Measurements from ENCODE around the gene S100P. TPM values are rescaled to one million over a fixed set of nuclear protein-coding genes. Genes with fewer than 3 reads are reported as not detected.

S100P gene
- total RNA-seq, 1 experiment from 2014 or later: 480 TPM

DNA sequence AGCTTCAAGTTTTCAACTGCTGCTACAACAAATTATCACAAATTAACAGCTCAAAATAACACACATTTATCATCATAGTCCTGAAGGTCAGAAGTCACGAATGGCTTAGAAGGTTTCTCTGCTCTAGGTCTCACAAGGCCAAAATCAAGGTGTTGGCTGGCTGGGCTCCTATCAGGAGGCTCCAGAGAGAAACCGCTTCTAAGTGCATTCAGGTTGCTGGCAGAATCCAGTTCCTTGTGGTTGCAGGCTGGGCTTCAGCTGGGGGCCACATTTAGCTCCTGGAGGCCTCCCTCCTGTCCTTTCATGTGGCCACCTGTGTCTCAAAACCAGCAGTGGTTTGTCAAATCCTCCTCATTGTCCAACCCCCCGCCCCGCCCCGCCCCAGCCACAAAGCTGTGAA is 37.8 kb upstream of the S100P start:
- Histone ChIP-seq H4K20me1 (ENCODE audit: insufficient read depth) (no peaks in the 10 kb centered on the region), H3K36me3 (ENCODE audit: low read depth) (no peaks in the 10 kb centered on the region), H3K27ac (no peak overlapping the region), H3K9me3 (ENCODE audit: insufficient read depth, low read depth) (no peaks in the 10 kb centered on the region), H3K4me3 (no peak overlapping the region), H3K79me2 (ENCODE audit: low read depth) (no peaks in the 10 kb centered on the region), H3K4me2 (no peak overlapping the region), H2AFZ (no peak overlapping the region), H3K4me1 (replicated peaks; ENCODE audit: insufficient read depth) (no peaks in the 10 kb centered on the region), H3K9me2 (ENCODE audit: insufficient read depth) (no peaks in the 10 kb centered on the region), H3F3A (ENCODE audit: insufficient read depth, low read depth) (no peaks in the 10 kb centered on the region), H3K27me3 (ENCODE audit: insufficient read depth, low read depth) (no peaks in the 10 kb centered on the region)
- DNase-seq: no peak
- no TSS peak for BruUV-seq (replicated peaks)
- POLR2A ChIA-PET (ENCODE audit: unreplicated experiment): no interaction called here
- CTCF ChIA-PET: no interaction called here
- TF ChIP-seq, protein P1, sequence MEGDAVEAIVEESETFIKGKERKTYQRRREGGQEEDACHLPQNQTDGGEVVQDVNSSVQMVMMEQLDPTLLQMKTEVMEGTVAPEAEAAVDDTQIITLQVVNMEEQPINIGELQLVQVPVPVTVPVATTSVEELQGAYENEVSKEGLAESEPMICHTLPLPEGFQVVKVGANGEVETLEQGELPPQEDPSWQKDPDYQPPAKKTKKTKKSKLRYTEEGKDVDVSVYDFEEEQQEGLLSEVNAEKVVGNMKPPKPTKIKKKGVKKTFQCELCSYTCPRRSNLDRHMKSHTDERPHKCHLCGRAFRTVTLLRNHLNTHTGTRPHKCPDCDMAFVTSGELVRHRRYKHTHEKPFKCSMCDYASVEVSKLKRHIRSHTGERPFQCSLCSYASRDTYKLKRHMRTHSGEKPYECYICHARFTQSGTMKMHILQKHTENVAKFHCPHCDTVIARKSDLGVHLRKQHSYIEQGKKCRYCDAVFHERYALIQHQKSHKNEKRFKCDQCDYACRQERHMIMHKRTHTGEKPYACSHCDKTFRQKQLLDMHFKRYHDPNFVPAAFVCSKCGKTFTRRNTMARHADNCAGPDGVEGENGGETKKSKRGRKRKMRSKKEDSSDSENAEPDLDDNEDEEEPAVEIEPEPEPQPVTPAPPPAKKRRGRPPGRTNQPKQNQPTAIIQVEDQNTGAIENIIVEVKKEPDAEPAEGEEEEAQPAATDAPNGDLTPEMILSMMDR (conservative IDR thresholded peaks at IDR 0.05): no peak
- TF ChIP-seq EZH2 (IDR thresholded peaks at IDR 0.05; ENCODE audit: low read depth): no peak
- intact Hi-C loops (cut with micrococcal nuclease; ENCODE audit: unreplicated experiment): no loop called here

DNA sequence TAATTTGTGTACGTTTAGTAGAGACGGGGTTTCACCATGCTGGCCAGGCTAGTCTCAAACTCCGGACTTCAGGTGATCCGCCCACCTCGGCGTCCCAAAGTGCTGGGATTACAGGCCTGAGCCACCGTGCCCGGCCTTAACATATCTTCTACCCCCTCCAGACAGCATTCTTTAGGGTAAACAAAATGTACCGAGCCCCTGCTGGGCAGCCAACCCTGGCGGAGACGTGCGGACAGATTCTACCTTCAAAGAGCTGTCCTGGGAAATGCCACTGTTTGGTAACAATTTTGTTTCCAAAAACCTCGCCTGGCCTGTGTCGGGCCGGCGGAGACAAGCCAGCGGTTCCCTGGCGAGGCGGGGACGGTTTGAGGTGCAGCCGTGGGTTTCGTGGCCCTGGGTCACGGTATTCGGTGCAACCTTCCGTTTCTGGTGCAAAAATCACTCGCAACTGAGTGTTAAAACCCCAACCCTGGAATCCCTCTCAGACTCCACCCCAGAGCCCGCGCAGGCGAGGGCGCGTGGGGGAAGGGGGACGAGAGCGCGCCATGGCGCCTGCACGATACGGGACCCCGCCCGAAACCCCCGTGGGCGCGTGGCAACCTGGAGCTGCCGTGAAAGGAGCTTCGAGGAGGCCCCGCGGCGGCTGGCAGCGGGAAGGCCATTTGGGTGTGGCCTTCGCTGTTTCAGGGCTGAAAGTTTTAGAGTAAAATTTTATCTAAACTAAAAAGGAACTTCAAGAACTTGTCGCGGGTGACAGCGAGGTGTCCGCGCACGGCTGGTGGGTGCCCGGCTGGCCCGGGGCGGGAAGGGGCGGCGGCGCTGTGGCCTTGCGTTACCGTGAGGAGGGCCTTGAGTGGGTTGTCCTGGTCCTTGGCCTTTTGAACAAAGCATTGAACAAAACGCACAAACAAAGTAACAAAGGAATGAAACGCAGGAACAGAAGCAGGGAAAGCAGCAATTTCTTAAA is 36.2 kb upstream of the S100P start:
- POLR2A ChIA-PET (ENCODE audit: unreplicated experiment): no interaction called here
- intact Hi-C loops (cut with micrococcal nuclease; ENCODE audit: unreplicated experiment): no loop called here
- no peak for TF ChIP-seq EZH2 (IDR thresholded peaks at IDR 0.05; ENCODE audit: low read depth)
- TF ChIP-seq, protein P1 (conservative IDR thresholded peaks at IDR 0.05): no peak

DNA sequence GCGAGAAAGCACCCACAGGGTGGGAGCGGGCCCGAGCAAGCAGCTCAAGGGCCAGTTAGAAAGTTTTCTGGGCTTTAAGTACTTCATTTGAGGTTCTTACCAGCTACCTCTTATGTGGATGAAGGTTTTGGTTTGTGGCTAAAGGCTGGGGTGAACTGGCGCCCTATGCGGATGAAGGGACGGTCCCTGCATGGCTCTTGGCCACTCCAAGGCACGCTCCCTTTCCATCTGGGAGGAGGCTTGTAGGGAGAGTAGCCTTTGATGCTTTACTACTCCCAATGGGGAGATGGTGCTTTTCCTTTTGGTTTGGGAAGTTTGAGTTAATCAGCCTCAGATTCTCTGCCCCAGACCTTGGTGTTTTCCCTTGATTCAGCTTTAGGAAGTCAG is 35.5 kb upstream of the S100P start:
- H3K9me2 ChIP-seq (ENCODE audit: insufficient read depth): no peaks in the 10 kb centered on the region
- no peak overlapping the region for H3K27ac ChIP-seq
- no peaks in the 10 kb centered on the region for H3K27me3 ChIP-seq (ENCODE audit: insufficient read depth, low read depth)
- BruUV-seq (replicated peaks): no TSS peak
- H3K9me3 ChIP-seq (ENCODE audit: insufficient read depth, low read depth): no peaks in the 10 kb centered on the region
- TF ChIP-seq, protein P1 (conservative IDR thresholded peaks at IDR 0.05): no peak
- TF ChIP-seq EZH2 (IDR thresholded peaks at IDR 0.05; ENCODE audit: low read depth): no peak
- no peak overlapping the region for H2AFZ ChIP-seq
- H3K4me2 ChIP-seq: no peak overlapping the region
- H4K20me1 ChIP-seq (ENCODE audit: insufficient read depth): no peaks in the 10 kb centered on the region
- DNase-seq: no peak
- H3K4me1 ChIP-seq (replicated peaks; ENCODE audit: insufficient read depth): no peaks in the 10 kb centered on the region
- no peaks in the 10 kb centered on the region for H3K79me2 ChIP-seq (ENCODE audit: low read depth)
- H3K4me3 ChIP-seq: no peak overlapping the region
- no peaks in the 10 kb centered on the region for H3F3A ChIP-seq (ENCODE audit: insufficient read depth, low read depth)
- ChIA-PET POLR2A (ENCODE audit: unreplicated experiment) (no interaction called here), CTCF (no interaction called here)
- no peaks in the 10 kb centered on the region for H3K36me3 ChIP-seq (ENCODE audit: low read depth)
- intact Hi-C loops (cut with micrococcal nuclease; ENCODE audit: unreplicated experiment): no loop called here

More for the DNA sequence above, 36.2 kb upstream of the S100P start:
- Histone ChIP-seq H4K20me1 (ENCODE audit: insufficient read depth) (no peaks in the 10 kb centered on the region), H3K4me2 (no peak overlapping the region), H2AFZ (no peak overlapping the region), H3K36me3 (ENCODE audit: low read depth) (no peaks in the 10 kb centered on the region), H3K9me3 (ENCODE audit: insufficient read depth, low read depth) (no peaks in the 10 kb centered on the region), H3K27ac (no peak overlapping the region), H3K27me3 (ENCODE audit: insufficient read depth, low read depth) (no peaks in the 10 kb centered on the region), H3F3A (ENCODE audit: insufficient read depth, low read depth) (no peaks in the 10 kb centered on the region), H3K4me1 (replicated peaks; ENCODE audit: insufficient read depth) (no peaks in the 10 kb centered on the region), H3K9me2 (ENCODE audit: insufficient read depth) (no peaks in the 10 kb centered on the region), H3K4me3 (no peak overlapping the region), H3K79me2 (ENCODE audit: low read depth) (no peaks in the 10 kb centered on the region)
- DNase-seq: no peak
- BruUV-seq (replicated peaks): no TSS peak
- CTCF ChIA-PET: no interaction called here

All from PC-9 (cell line).